ENCODE data around the gene OGFRL1. TPM values are rescaled to one million over a fixed set of nuclear protein-coding genes. Genes with fewer than 3 reads are reported as not detected.

Gene OGFRL1
- total RNA-seq (1 to 10 TPM; 5.8 to 7.7 (median 7.1) TPM), polyA plus RNA-seq (1 to 10 TPM; 2.0 to 4.3 (median 2.4) TPM)
- long read RNA-seq, donor 1, full-length matches to known transcripts: 3 of 5 reads
- long read RNA-seq, donor 1, partial matches to known transcripts: 0 of 5 reads
- long read RNA-seq, donor 1, other reads (novel, unspliced or antisense): 2 of 5 reads
- long read RNA-seq, donor 2, full-length matches to known transcripts: 9 of 18 reads
- long read RNA-seq, donor 2, partial matches to known transcripts: 1 of 18 reads
- long read RNA-seq, donor 2, other reads (novel, unspliced or antisense): 8 of 18 reads

GRCh38 chr6:71288228-71289038, at the start of gene OGFRL1:
Gene OGFRL1, plus strand, starts transcription at chr6:71288811. Its CDS starts 126 bp downstream, at chr6:71288937.
- intact Hi-C loops (cut with DNase I): no loop called here
- 0 to 1% (median 1%) methylated on average over 30 to 79 of the region's 79 CpGs for WGBS, 3 donors
- ATAC-seq: peak; percentile 92 to 95 (median 93)
- peaks cover 0 to 3% of the 10 kb centered on the region in 2 donors for H3K36me3 ChIP-seq (ENCODE audit: insufficient read depth in 1 of 2, low read depth in 1 of 2)
- H3K27me3 ChIP-seq (ENCODE audit: insufficient read depth in 3 of 3, low read length in 2 of 3): no peaks in the 10 kb centered on the region
- TF ChIP-seq, protein P1, sequence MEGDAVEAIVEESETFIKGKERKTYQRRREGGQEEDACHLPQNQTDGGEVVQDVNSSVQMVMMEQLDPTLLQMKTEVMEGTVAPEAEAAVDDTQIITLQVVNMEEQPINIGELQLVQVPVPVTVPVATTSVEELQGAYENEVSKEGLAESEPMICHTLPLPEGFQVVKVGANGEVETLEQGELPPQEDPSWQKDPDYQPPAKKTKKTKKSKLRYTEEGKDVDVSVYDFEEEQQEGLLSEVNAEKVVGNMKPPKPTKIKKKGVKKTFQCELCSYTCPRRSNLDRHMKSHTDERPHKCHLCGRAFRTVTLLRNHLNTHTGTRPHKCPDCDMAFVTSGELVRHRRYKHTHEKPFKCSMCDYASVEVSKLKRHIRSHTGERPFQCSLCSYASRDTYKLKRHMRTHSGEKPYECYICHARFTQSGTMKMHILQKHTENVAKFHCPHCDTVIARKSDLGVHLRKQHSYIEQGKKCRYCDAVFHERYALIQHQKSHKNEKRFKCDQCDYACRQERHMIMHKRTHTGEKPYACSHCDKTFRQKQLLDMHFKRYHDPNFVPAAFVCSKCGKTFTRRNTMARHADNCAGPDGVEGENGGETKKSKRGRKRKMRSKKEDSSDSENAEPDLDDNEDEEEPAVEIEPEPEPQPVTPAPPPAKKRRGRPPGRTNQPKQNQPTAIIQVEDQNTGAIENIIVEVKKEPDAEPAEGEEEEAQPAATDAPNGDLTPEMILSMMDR (IDR thresholded peaks at IDR 0.05): peak; percentile 46
- H3K4me1 ChIP-seq: peaks cover 27% of the 10 kb centered on the region
- H3K9me3 ChIP-seq: no peaks in the 10 kb centered on the region
- peak; percentile 83 to 88 for DNase-seq
- peak within 1 kb of the TSS; percentile 76 for H3K4me3 ChIP-seq
- peak within 1 kb of the TSS; percentile 79 for H3K27ac ChIP-seq

GRCh38 chr6:71239694-71240093, 48.9 kb upstream of the OGFRL1 start:
- ATAC-seq (no peak), DNase-seq (no peak)
- H3K27ac ChIP-seq: no peak overlapping the region
- no peaks in the 10 kb centered on the region for H3K27me3 ChIP-seq (ENCODE audit: insufficient read depth in 3 of 3, low read length in 2 of 3)
- intact Hi-C loops (cut with DNase I): no loop called here
- 80 to 83% (median 82%) methylated on average over 5 of the region's 5 CpGs for WGBS, 3 donors
- H3K9me3 ChIP-seq: no peaks in the 10 kb centered on the region
- H3K36me3 ChIP-seq (ENCODE audit: insufficient read depth in 1 of 2, low read depth in 1 of 2): no peaks in the 10 kb centered on the region
- H3K4me1 ChIP-seq: no peaks in the 10 kb centered on the region
- no peak overlapping the region for H3K4me3 ChIP-seq
- TF ChIP-seq, protein P1 (IDR thresholded peaks at IDR 0.05): no peak

- H3K4me1 ChIP-seq: no peaks in the 10 kb centered on the region
- no peaks in the 10 kb centered on the region for H3K27me3 ChIP-seq (ENCODE audit: insufficient read depth in 3 of 3, low read length in 2 of 3)
- WGBS, 3 donors: 96% methylated on average over 31 of the region's 31 CpGs
- intact Hi-C loops (cut with DNase I): loop anchor here in 1 of 2 donors (5.0 kb wide), 1 partner anchor 47 kb away; no protein-coding TSS in a partner anchor
- DNase-seq (no peak), ATAC-seq (no peak)
- TF ChIP-seq, protein P1 (IDR thresholded peaks at IDR 0.05): no peak
- no peak overlapping the region for H3K27ac ChIP-seq
- H3K9me3 ChIP-seq: no peaks in the 10 kb centered on the region
- H3K36me3 ChIP-seq (ENCODE audit: insufficient read depth in 1 of 2, low read depth in 1 of 2): no peaks in the 10 kb centered on the region
- no peak overlapping the region for H3K4me3 ChIP-seq
These were observed 43.2 kb upstream of the OGFRL1 start for GRCh38 chr6:71245265-71246049.

- intact Hi-C loops (cut with DNase I): loop anchor here in 1 of 2 donors (5.0 kb wide), 1 partner anchor 46 kb away; no protein-coding TSS in a partner anchor
These were observed 42.0 kb upstream of the OGFRL1 start for GRCh38 chr6:71246596-71246995.

More at GRCh38 chr6:71246596-71246995, 42.0 kb upstream of the OGFRL1 start:
- Histone ChIP-seq H3K27me3 (ENCODE audit: insufficient read depth in 3 of 3, low read length in 2 of 3) (no peaks in the 10 kb centered on the region), H3K4me1 (no peaks in the 10 kb centered on the region), H3K36me3 (ENCODE audit: insufficient read depth in 1 of 2, low read depth in 1 of 2) (no peaks in the 10 kb centered on the region), H3K4me3 (no peak overlapping the region), H3K9me3 (no peaks in the 10 kb centered on the region), H3K27ac (no peak overlapping the region)
- ATAC-seq (no peak), DNase-seq (no peak)
- TF ChIP-seq, protein P1 (IDR thresholded peaks at IDR 0.05): no peak
- WGBS, 3 donors: 81 to 82% (median 81%) methylated on average over 2 of the region's 2 CpGs

Data from psoas muscle (tissue), 8 donors.